ENCODE measurements around the gene SH3PXD2A. TPM values are rescaled to one million over a fixed set of nuclear protein-coding genes. Genes with fewer than 3 reads are reported as not detected.
A peak's percentile ranks its signal among the peaks of the same experiment; 100 is the strongest.

SH3PXD2A gene
- total and polyA plus RNA-seq, 2 experiments from 2014 or later = 1.8 to 5.0 TPM

DNA sequence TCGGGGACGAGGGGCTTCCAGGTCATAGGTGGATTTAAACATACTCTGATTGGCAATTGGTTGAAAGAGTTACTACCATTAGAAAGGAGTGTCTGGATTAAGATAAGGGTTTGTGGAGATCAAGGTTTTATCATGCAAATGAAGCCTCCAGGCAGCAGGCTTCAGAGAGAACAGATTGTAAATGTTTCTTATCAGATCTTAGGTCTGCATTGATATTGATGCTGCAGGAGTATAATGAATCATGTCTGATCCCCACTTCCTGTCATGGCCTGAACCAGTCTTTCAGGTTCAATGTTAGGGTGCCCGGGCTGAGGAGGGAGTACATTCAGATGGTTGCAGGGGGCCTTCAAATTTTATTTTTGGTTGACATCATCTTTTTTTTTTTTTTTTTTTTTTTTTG, 51.4 kb downstream of the SH3PXD2A start (continued):
- TF ChIP-seq, protein P1, sequence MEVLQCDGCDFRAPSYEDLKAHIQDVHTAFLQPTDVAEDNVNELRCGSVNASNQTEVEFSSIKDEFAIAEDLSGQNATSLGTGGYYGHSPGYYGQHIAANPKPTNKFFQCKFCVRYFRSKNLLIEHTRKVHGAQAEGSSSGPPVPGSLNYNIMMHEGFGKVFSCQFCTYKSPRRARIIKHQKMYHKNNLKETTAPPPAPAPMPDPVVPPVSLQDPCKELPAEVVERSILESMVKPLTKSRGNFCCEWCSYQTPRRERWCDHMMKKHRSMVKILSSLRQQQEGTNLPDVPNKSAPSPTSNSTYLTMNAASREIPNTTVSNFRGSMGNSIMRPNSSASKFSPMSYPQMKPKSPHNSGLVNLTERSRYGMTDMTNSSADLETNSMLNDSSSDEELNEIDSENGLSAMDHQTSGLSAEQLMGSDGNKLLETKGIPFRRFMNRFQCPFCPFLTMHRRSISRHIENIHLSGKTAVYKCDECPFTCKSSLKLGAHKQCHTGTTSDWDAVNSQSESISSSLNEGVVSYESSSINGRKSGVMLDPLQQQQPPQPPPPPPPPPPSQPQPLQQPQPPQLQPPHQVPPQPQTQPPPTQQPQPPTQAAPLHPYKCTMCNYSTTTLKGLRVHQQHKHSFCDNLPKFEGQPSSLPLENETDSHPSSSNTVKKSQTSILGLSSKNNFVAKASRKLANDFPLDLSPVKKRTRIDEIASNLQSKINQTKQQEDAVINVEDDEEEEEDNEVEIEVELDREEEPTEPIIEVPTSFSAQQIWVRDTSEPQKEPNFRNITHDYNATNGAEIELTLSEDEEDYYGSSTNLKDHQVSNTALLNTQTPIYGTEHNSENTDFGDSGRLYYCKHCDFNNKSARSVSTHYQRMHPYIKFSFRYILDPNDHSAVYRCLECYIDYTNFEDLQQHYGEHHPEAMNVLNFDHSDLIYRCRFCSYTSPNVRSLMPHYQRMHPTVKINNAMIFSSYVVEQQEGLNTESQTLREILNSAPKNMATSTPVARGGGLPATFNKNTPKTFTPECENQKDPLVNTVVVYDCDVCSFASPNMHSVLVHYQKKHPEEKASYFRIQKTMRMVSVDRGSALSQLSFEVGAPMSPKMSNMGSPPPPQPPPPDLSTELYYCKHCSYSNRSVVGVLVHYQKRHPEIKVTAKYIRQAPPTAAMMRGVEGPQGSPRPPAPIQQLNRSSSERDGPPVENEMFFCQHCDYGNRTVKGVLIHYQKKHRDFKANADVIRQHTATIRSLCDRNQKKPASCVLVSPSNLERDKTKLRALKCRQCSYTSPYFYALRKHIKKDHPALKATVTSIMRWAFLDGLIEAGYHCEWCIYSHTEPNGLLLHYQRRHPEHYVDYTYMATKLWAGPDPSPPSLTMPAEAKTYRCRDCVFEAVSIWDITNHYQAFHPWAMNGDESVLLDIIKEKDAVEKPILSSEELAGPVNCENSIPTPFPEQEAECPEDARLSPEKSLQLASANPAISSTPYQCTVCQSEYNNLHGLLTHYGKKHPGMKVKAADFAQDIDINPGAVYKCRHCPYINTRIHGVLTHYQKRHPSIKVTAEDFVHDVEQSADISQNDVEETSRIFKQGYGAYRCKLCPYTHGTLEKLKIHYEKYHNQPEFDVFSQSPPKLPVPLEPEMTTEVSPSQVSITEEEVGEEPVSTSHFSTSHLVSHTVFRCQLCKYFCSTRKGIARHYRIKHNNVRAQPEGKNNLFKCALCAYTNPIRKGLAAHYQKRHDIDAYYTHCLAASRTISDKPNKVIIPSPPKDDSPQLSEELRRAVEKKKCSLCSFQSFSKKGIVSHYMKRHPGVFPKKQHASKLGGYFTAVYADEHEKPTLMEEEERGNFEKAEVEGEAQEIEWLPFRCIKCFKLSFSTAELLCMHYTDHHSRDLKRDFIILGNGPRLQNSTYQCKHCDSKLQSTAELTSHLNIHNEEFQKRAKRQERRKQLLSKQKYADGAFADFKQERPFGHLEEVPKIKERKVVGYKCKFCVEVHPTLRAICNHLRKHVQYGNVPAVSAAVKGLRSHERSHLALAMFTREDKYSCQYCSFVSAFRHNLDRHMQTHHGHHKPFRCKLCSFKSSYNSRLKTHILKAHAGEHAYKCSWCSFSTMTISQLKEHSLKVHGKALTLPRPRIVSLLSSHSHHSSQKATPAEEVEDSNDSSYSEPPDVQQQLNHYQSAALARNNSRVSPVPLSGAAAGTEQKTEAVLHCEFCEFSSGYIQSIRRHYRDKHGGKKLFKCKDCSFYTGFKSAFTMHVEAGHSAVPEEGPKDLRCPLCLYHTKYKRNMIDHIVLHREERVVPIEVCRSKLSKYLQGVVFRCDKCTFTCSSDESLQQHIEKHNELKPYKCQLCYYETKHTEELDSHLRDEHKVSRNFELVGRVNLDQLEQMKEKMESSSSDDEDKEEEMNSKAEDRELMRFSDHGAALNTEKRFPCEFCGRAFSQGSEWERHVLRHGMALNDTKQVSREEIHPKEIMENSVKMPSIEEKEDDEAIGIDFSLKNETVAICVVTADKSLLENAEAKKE (CRISPR knock-in tag; IDR thresholded peaks at IDR 0.05) = no peak
- TF ChIP-seq POLR2AphosphoS5 (IDR thresholded peaks at IDR 0.05; ENCODE audit: low read depth) (no peak), EZH2phosphoT487 (IDR thresholded peaks at IDR 0.05; ENCODE audit: unreplicated experiment) (no peak)

DNA sequence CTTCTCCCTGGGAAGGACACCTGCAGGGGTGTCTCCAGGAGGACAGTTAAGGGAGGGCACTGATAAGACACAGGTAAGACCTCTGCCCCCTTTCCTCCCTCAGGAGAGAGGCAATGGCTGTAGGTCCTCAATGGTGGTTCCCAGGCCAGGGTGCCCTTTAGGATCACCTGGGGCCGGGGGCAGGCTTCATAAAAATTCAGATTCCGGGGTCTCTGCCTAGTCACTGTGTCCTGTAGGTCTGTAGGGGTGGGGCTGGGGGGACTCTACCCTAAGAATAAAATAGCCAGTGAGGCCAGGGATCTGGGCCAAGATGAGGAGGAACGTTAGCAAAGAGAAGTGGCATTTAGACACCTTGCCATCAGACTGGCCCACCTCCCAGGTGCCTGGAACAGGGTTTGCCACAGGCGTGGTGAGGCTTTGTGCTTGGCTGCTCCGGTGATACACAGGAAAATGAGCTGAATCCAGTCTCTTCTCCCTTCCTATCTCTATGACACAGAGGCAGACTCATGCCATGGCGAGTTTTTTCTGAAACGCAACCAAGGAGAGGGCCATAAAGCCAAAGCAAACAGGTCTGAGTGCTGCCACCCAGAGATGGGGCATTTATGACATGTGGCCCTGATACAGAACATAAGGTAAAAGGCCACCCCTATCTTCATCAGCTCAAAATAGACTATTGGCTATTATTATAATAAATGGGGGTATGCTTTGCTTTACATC, 52.6 kb downstream of the SH3PXD2A start:
- Histone ChIP-seq H3K27ac (ENCODE audit: low read depth) (no peak overlapping the region), H3F3A (replicated peaks; ENCODE audit: low read depth) (no peaks in the 10 kb centered on the region), H3K27me3 (ENCODE audit: insufficient read depth) (no peaks in the 10 kb centered on the region), H3K4me2 (no peak overlapping the region), H3K36me3 (ENCODE audit: insufficient read depth) (no peaks in the 10 kb centered on the region), H3K9me2 (ENCODE audit: insufficient read depth) (peaks cover 6% of the 10 kb centered on the region; the same call in 1 of the 2 replicates), H3K4me1 (ENCODE audit: insufficient read depth) (peaks cover 19% of the 10 kb centered on the region), H3K4me3 (no peak overlapping the region), H4K20me1 (replicated peaks; ENCODE audit: insufficient read depth) (no peaks in the 10 kb centered on the region), H3K79me2 (replicated peaks; ENCODE audit: insufficient read depth) (no peaks in the 10 kb centered on the region), H2AFZ (no peak overlapping the region)
- ATAC-seq (no peak), DNase-seq (ENCODE audit: low spot score) (no peak)
- Mint-ChIP-seq H3K9me3 (no peaks in the 10 kb centered on the region), H3K36me3 (ENCODE audit: low read depth) (peaks cover 4% of the 10 kb centered on the region; the same call in 1 of the 3 replicates), H3K27me3 (ENCODE audit: insufficient read depth, low read depth, poor library complexity) (peaks cover 17% of the 10 kb centered on the region), H3K4me1 (peaks cover 16% of the 10 kb centered on the region), H3K4me3 (no peak overlapping the region), H3K27ac (no peak overlapping the region)
- TF ChIP-seq ZNF331 (CRISPR knock-in tag; IDR thresholded peaks at IDR 0.05; ENCODE audit: low read depth) (no peak), ZNF114 (CRISPR knock-in tag; IDR thresholded peaks at IDR 0.05) (no peak), POLR2AphosphoS5 (IDR thresholded peaks at IDR 0.05; ENCODE audit: low read depth) (no peak)
- TF ChIP-seq, protein P2, sequence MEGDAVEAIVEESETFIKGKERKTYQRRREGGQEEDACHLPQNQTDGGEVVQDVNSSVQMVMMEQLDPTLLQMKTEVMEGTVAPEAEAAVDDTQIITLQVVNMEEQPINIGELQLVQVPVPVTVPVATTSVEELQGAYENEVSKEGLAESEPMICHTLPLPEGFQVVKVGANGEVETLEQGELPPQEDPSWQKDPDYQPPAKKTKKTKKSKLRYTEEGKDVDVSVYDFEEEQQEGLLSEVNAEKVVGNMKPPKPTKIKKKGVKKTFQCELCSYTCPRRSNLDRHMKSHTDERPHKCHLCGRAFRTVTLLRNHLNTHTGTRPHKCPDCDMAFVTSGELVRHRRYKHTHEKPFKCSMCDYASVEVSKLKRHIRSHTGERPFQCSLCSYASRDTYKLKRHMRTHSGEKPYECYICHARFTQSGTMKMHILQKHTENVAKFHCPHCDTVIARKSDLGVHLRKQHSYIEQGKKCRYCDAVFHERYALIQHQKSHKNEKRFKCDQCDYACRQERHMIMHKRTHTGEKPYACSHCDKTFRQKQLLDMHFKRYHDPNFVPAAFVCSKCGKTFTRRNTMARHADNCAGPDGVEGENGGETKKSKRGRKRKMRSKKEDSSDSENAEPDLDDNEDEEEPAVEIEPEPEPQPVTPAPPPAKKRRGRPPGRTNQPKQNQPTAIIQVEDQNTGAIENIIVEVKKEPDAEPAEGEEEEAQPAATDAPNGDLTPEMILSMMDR (conservative IDR thresholded peaks at IDR 0.05; ENCODE audit: low read depth in 2 of 2) = 0 out of 4 replicates have a peak, but pooled peaks of 1 of the 2 experiments have one; percentile 4
